CD4-positive, alpha-beta T cell treated with Interleukin-17A for 4 hours (primary cell): ENCODE measurements around the gene PLCD3.

ENCODE experiments used
- DNase-seq: peaks from one replicate; pipeline ENCODE4 v3.0.0-alpha.2; 2020; ENCODE audit warnings: mixed read lengths

Gene PLCD3

GRCh38 chr17:45101883-45102811 is 30.2 kb downstream of the PLCD3 start:
- DNase-seq = no peak

DNA sequence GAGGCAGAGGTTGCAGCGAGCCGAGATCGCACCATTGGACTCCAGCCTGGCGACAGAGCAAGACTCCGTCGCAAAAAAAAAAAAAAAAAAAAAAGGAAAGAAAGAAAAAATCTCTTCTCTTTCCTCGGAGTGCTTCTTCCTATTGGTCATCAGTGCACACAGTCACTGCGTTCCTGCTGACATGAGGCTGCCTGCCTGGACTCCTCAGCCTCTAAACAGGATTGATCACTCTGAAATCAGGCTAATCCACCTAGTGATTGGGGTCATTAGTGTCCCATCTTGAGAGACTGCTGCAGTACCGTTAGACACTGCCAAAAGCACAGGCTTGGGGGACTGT is 30.8 kb downstream of the PLCD3 start:
- DNase-seq = no peak

GRCh38 chr17:45098869-45099616 is 33.3 kb downstream of the PLCD3 start:
- peak; percentile 88 for DNase-seq

DNA sequence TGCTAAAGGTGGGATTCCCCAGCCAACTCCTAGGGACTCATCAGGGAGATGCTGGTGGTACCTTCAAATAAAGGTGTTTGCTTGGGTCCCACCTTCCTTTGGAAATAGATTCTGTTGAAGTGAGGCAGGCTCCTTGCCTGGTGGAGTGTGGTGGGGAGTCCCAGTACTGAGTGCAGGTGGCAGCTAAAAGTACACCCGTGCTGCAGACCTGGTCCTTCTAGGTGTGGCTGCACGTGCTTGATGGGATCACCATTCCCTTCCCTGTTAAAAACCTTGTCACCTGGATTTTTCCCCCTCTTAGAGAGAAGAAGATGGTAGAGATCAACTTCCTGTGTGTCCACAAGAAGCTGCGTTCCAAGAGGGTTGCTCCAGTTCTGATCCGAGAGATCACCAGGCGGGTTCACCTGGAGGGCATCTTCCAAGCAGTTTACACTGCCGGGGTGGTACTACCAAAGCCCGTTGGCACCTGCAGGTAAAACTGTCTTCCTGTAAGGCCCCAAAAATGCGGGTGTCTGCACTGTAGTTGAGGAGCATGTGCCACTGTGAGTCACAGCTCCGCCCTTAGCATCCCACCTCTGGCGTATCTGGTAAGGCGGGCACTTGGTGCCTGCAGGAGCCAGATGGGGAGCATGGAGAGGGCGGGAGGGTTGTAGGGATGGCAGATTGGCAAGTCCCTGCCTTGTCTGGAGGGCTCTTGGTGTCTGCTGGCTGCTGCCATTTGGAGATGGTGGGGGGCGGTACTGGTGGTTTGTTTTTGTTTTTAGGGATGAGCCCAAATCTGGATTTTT is 34.0 kb downstream of the PLCD3 start:
- no peak for DNase-seq

GRCh38 chr17:45096926-45097325 is 35.4 kb downstream of the PLCD3 start:
- no peak for DNase-seq

DNA sequence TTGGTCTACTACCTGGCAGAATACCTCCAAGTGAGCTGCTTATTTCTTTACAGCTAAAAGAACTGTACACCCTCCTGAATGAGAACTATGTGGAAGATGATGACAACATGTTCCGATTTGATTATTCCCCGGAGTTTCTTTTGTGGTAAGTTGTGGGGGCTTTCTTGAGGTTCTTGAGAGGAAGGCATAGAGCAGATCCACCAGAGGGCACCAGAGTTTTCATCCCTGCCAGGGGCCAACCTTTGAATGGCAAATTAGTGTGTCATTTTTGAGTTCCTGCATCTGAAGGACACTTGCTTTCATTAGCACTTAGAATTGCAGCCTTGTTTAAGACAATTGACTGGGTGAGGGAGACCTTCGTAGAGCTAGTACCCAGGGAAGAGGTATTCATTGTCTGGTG is 36.2 kb downstream of the PLCD3 start:
- DNase-seq = peak; percentile 18

DNA sequence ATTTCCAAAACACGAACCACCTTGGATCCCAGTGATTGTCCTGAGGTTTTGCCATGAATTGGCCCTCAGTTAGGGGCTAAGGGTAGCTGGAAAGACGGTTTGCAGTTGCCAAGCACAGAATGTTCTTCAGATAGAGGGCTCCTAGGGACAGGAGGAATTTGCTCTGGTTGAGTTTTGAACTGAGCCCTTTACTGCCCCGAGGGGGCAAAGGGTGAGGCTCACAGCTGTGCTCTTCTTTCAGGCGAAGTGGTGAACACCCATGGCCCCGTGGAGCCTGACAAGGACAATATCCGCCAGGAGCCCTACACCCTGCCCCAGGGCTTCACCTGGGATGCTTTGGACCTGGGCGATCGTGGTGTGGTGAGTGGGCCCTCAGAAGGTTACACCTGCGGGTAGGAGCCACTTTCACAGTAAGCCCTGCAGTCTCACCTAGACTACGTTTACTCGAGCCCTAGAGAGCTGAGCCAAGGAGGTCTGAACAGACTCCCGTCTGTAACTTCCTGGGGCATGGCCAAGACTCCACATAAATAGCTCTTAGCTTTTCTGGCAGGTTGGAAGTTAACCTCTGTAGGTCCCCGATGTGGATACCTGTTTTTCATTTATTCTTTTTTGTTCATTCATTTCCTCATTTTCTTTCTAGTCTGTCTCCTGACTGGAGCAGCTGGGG is 38.7 kb downstream of the PLCD3 start:
- no peak for DNase-seq

GRCh38 chr17:45092911-45093430 is 39.3 kb downstream of the PLCD3 start:
- DNase-seq = no peak

DNA sequence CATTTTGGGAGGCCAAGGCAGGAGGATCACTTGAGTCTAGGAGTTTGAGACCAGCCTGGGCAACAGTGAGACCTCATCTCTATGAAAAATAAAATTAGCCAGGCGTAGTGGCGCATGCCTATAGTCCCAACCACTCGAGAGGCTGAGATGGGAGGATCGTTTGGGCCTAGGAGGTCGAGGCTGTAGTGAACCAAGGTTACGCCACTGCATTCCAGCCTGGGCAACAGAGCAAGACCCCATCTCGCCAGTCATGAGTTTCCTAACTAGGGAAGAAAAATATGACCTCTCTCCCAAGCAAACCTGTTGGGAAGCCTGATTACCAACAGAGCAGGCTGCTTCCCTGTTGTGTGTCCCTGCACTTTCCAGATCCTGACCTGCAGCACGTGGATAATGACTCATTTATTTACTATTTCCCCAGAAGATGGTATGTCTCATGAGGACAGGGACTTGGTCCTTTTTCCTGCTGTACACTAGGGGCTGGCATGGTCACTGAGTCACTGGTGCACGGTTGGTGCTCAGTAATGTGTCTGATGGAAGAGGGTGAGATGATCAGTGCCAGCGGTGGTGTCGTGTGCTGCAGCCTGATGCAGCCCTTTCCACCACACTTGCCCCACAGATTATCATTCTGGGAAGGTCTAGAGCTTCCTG is 40.4 kb downstream of the PLCD3 start:
- DNase-seq = no peak

DNA sequence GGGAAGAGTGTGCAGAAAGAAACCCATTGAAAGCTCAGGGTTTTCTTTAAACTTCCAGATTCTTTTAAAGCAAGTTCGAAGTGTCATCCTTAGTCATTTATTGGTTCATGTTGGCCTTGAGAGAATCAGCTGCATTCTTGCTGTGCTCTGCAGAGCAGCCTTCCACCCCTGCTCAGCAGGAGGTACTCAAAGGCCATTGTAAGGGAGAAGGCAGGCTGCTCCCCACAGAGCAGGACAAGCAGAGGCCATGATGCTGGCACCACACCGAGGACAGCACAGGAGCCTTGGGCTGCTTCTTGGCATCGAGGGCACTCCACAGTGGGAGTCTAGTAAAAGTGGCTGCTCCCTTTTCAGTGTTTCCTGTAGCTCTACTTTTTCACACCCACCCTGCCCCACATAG is 41.6 kb downstream of the PLCD3 start:
- no peak for DNase-seq

GRCh38 chr17:45088741-45089140 is 43.6 kb downstream of the PLCD3 start:
- DNase-seq = no peak

DNA sequence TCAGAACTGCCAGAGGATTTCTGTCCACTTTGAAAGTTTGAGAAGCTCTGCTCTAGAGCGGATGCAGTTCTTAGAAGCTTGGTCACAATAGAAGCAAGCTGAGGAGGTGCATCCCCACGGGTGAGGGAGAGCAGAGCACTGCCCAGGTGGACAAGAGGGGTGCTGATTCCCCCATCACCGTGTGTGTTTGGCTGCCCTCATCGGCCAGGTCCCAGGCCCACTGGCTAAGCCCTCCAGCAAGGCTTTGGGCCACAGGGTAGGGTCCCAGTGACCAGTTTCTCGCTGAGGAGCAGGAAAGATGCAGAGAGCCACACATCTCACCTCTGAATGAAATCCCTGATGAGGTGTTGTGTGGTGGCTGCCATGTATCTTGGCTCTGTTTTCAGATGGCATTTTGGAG is 44.3 kb downstream of the PLCD3 start:
- DNase-seq = no peak

- no peak for DNase-seq
Measured at GRCh38 chr17:45087504-45087975, 44.8 kb downstream of the PLCD3 start.

DNA sequence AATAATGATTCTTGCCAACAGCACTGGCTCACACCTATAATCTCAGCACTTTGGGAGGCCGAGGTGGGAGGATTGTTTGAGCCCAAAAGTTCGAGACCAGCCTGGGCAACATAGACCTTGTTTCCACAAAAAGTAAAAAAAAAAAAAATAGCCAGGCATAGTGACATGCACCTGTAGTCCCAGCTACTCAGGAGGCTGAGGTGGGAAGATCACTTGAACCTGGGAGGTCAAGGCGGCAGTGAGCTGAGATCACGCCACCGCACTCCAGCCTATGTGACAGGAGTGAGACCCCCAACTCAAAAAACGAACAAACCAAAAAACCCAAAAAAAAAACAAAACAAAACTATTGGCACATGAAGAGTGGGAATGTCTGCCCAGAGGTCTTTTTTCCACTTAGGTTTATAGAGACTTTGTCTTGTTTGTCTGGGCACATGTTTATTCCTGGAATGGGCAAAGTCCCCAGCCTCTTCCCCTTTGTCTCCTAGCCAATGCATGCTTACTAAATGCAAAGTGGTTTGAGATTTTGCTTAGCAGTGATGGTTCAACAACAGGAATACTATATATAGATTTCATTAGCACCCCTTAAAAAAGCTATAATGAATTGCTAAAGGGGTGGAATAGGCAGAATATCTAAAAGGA is 45.3 kb downstream of the PLCD3 start:
- no peak for DNase-seq

- no peak for DNase-seq
Measured at GRCh38 chr17:45086391-45086790, 45.9 kb downstream of the PLCD3 start.

- no peak for DNase-seq
Measured at GRCh38 chr17:45081047-45081703, 51.1 kb downstream of the PLCD3 start.

GRCh38 chr17:45077643-45078042 is 54.7 kb downstream of the PLCD3 start:
- DNase-seq = no peak

- DNase-seq = no peak
Measured at GRCh38 chr17:45073414-45074070, 58.8 kb downstream of the PLCD3 start.

DNA sequence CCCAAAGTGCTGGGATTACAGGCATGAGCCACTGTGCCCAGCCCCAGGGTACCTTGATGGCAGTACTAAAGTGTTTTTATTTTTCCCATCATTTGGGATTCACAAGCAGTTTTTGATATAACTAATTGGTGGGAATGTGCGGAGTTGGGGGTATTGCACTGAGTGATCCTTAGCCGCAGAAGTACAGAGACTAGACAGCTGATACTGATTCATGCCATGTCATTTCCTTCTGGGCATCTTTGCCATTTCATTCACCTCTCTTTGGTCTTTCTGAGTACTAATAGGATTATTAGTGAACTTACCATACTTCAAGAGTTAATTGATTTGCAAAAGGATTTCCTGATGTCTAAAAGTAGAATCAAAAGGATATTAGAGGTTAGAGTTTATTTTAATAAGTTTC is 61.5 kb downstream of the PLCD3 start:
- no peak for DNase-seq

DNA sequence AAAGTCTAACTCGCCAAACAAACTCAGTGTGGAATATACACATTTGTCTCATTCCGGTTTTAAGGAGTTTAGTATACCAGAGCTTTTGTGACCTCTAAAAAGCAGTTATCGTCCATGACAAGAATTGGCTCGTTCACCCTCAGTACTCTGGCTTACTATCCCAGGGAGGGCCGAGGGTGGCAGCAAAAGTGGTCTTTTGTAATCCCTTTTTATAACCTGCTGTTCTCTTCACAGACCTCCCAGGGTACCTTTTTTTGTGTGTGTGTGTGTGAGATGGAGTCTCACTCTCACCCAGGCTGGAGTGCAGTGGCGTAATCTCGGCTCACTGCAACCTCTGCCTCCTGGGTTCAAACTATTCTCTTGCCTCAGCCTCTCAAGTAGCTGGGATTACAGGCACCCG is 62.3 kb downstream of the PLCD3 start:
- no peak for DNase-seq
